ENCODE data around the gene ZNF382. TPM values are rescaled to one million over a fixed set of nuclear protein-coding genes. Genes with fewer than 3 reads are reported as not detected.
"Not testable (repeated sequence)": the region's sequence is repeated elsewhere in the genome, so short reads cannot be mapped to it uniquely, and the experiment has no call there.

Gene ZNF382
- 10 to 100 TPM; 10.9 to 14.8 TPM for total RNA-seq

- POLR2A ChIA-PET: interaction anchor here (0.6 to 1.9 kb wide), 9 partner anchors 32 to 862 kb away, joined by 3 to 20 read pairs (median 5); partner anchors contain the start of genes ZFP14, ZNF146, ZNF345 and ZNF420
- peak within 1 kb of the TSS; percentile 92 for H3K4me3 Mint-ChIP-seq
- CTCF ChIA-PET: interaction anchor here (0.8 to 1.2 kb wide), 4 partner anchors 116 to 955 kb away, joined by 3 to 4 read pairs (median 3); partner anchors contain the start of genes ZNF146, ZNF565 and ZNF566
Observed at GRCh38 chr19:36605101-36605876, at the start of gene ZNF382. Gene ZNF382 (plus strand): TSS chr19:36605313. CDS start chr19:36609915, 4,602 bp downstream.

GRCh38 chr19:36564391-36564790, 40.7 kb upstream of the ZNF382 start:
- H3K4me3 Mint-ChIP-seq: no peak overlapping the region
- H3K9me3 Mint-ChIP-seq: peaks cover 78% of the 10 kb centered on the region
- H3K27me3 Mint-ChIP-seq: no peaks in the 10 kb centered on the region
- peaks cover 5% of the 10 kb centered on the region for H3K4me1 Mint-ChIP-seq (ENCODE audit: low read depth)
- ChIA-PET CTCF (no interaction called here), POLR2A (no interaction called here)
- H3K27ac Mint-ChIP-seq: no peak overlapping the region
- intact Hi-C loops (cut with micrococcal nuclease): no loop called here
- DNase-seq: no peak
- H3K36me3 Mint-ChIP-seq: peaks cover 93% of the 10 kb centered on the region

More at GRCh38 chr19:36605101-36605876, at the start of gene ZNF382:
- Mint-ChIP-seq H3K9me3 (peaks cover 22% of the 10 kb centered on the region), H3K4me1 (ENCODE audit: low read depth) (peaks cover 24% of the 10 kb centered on the region), H3K27me3 (no peaks in the 10 kb centered on the region), H3K36me3 (peaks cover 43% of the 10 kb centered on the region), H3K27ac (peak within 1 kb of the TSS; percentile 95)
- intact Hi-C loops (cut with micrococcal nuclease): loop anchor here (1.0 to 10.0 kb wide), 6 partner anchors 77 to 390 kb away; partner anchors contain the start of genes ZNF146, ZNF260, ZNF345 and ZNF565
- DNase-seq: peak; percentile 90

- Mint-ChIP-seq H3K36me3 (peaks cover 63% of the 10 kb centered on the region), H3K9me3 (peaks cover 13% of the 10 kb centered on the region), H3K4me1 (ENCODE audit: low read depth) (peaks cover 35% of the 10 kb centered on the region), H3K27ac (peak overlapping the region; percentile 92), H3K4me3 (peak overlapping the region; percentile 87), H3K27me3 (no peaks in the 10 kb centered on the region)
- CTCF ChIA-PET: interaction anchor here (1.3 kb wide), 1 partner anchor 44 kb away, joined by 4 read pairs; the partner anchor contains the start of gene ZNF260
- no peak for DNase-seq
- intact Hi-C loops (cut with micrococcal nuclease): loop anchor here (1.0 to 5.0 kb wide), 6 partner anchors 32 to 266 kb away; partner anchors contain the start of genes ZFP14, ZNF260, ZNF461 and ZNF566
- POLR2A ChIA-PET: interaction anchor here (0.7 to 2.6 kb wide), 5 partner anchors 32 to 1022 kb away, joined by 3 to 20 read pairs (median 5); partner anchors contain the start of genes ZNF345, ZNF382, ZNF420 and ZNF540
Observed at GRCh38 chr19:36572593-36573019, 32.5 kb upstream of the ZNF382 start.

GRCh38 chr19:36573020-36573894, 31.9 kb upstream of the ZNF382 start, which contains the start of gene ZNF529:
Gene ZNF529 (minus strand): TSS chr19:36573292. CDS start chr19:36572346, 946 bp downstream.
- CTCF ChIA-PET: interaction anchor here (1.3 kb wide), 1 partner anchor 45 kb away, joined by 4 read pairs; the partner anchor contains the start of gene ZNF260
- H3K36me3 Mint-ChIP-seq: peaks cover 57% of the 10 kb centered on the region
- peak; percentile 92 for DNase-seq
- H3K9me3 Mint-ChIP-seq: peaks cover 7% of the 10 kb centered on the region
- H3K4me3 Mint-ChIP-seq: peak within 1 kb of the TSS; percentile 87
- intact Hi-C loops (cut with micrococcal nuclease): loop anchor here (1.0 to 5.0 kb wide), 6 partner anchors 31 to 266 kb away; partner anchors contain the start of genes ZFP14, ZNF260, ZNF461 and ZNF566
- peaks cover 32% of the 10 kb centered on the region for H3K4me1 Mint-ChIP-seq (ENCODE audit: low read depth)
- H3K27me3 Mint-ChIP-seq: no peaks in the 10 kb centered on the region
- POLR2A ChIA-PET: interaction anchor here (0.7 to 2.6 kb wide), 5 partner anchors 32 to 1022 kb away, joined by 3 to 20 read pairs (median 5); partner anchors contain the start of genes ZNF345, ZNF382, ZNF420 and ZNF540
- H3K27ac Mint-ChIP-seq: peak within 1 kb of the TSS; percentile 92

- no peak for DNase-seq
- ChIA-PET CTCF (interaction anchor here (1.3 kb wide), 1 partner anchor 46 kb away, joined by 4 read pairs; the partner anchor contains the start of gene ZNF260), POLR2A (interaction anchor here (1.2 to 2.6 kb wide), 4 partner anchors 31 to 504 kb away, joined by 5 to 20 read pairs (median 8); partner anchors contain the start of genes ZNF345, ZNF382, ZNF420 and ZNF566)
- Mint-ChIP-seq H3K4me3 (peak overlapping the region; percentile 87), H3K4me1 (ENCODE audit: low read depth) (peaks cover 31% of the 10 kb centered on the region), H3K9me3 (peaks cover 8% of the 10 kb centered on the region), H3K36me3 (peaks cover 55% of the 10 kb centered on the region), H3K27me3 (no peaks in the 10 kb centered on the region), H3K27ac (peak overlapping the region; percentile 92)
- intact Hi-C loops (cut with micrococcal nuclease): loop anchor here (1.0 to 5.0 kb wide), 6 partner anchors 30 to 265 kb away; partner anchors contain the start of genes ZFP14, ZNF260, ZNF461 and ZNF566
Observed at GRCh38 chr19:36573895-36574720, 31.0 kb upstream of the ZNF382 start.

GRCh38 chr19:36574741-36575140, 30.4 kb upstream of the ZNF382 start:
- Mint-ChIP-seq H3K27ac (no peak overlapping the region), H3K4me3 (peak overlapping the region; percentile 87), H3K9me3 (peaks cover 10% of the 10 kb centered on the region), H3K36me3 (peaks cover 53% of the 10 kb centered on the region), H3K4me1 (ENCODE audit: low read depth) (peaks cover 30% of the 10 kb centered on the region), H3K27me3 (no peaks in the 10 kb centered on the region)
- intact Hi-C loops (cut with micrococcal nuclease): loop anchor here (5.0 kb wide), 2 partner anchors 93 to 197 kb away; partner anchors contain the start of genes ZFP14 and ZNF461
- ChIA-PET CTCF (interaction anchor here (0.5 kb wide), 1 partner anchor 44 kb away, joined by 3 read pairs; no protein-coding TSS in a partner anchor), POLR2A (interaction anchor here (2.6 kb wide), 1 partner anchor 86 kb away, joined by 12 read pairs; the partner anchor contains the start of gene ZNF566)
- DNase-seq: no peak

GRCh38 chr19:36577271-36577996, 27.7 kb upstream of the ZNF382 start:
- CTCF ChIA-PET: no interaction called here
- Mint-ChIP-seq H3K27ac (no peak overlapping the region), H3K27me3 (no peaks in the 10 kb centered on the region), H3K4me1 (ENCODE audit: low read depth) (peaks cover 21% of the 10 kb centered on the region), H3K36me3 (peaks cover 62% of the 10 kb centered on the region), H3K9me3 (peaks cover 20% of the 10 kb centered on the region), H3K4me3 (no peak overlapping the region)
- POLR2A ChIA-PET: no interaction called here
- DNase-seq: no peak
- intact Hi-C loops (cut with micrococcal nuclease): no loop called here

- Mint-ChIP-seq H3K27ac (no peak overlapping the region), H3K4me3 (no peak overlapping the region), H3K36me3 (peaks cover 68% of the 10 kb centered on the region), H3K4me1 (ENCODE audit: low read depth) (peaks cover 8% of the 10 kb centered on the region), H3K9me3 (peaks cover 33% of the 10 kb centered on the region), H3K27me3 (no peaks in the 10 kb centered on the region)
- intact Hi-C loops (cut with micrococcal nuclease): no loop called here
- no peak for DNase-seq
- CTCF ChIA-PET: no interaction called here
- POLR2A ChIA-PET: no interaction called here
Observed at GRCh38 chr19:36579255-36579654, 25.9 kb upstream of the ZNF382 start.

GRCh38 chr19:36602681-36603080, 2.4 kb upstream of the ZNF382 start:
- intact Hi-C loops (cut with micrococcal nuclease): loop anchor here (10.0 kb wide), 1 partner anchor 252 kb away; the partner anchor contains the start of gene ZNF345
- POLR2A ChIA-PET, H3K27ac Mint-ChIP-seq, DNase-seq, H3K27me3 Mint-ChIP-seq, H3K4me3 Mint-ChIP-seq, H3K9me3 Mint-ChIP-seq, CTCF ChIA-PET: not testable (repeated sequence)
- peaks cover 26% of the 10 kb centered on the region for H3K36me3 Mint-ChIP-seq
- peaks cover 24% of the 10 kb centered on the region for H3K4me1 Mint-ChIP-seq (ENCODE audit: low read depth)

Data from activated CD4-positive, alpha-beta memory T cell treated with anti-CD3 and anti-CD28 coated beads for 36 hours (primary cell).